Left lobe of liver (tissue), 2 donors: ENCODE measurements around the gene SIDT1. TPM values are rescaled to one million over a fixed set of nuclear protein-coding genes. Genes with fewer than 3 reads are reported as not detected.
A peak's percentile ranks its signal among the peaks of the same experiment; 100 is the strongest.

Experiments
- ATAC-seq: fragments of 200-7000 bp; cut with Tn5 transposase; one replicate; pipeline ENCODE4 v1.9.1; 2020; ENCODE audit warnings: mild to moderate bottlenecking, moderate library complexity
- DNase-seq: peaks from one replicate; pipeline ENCODE4 v3.0.0-alpha.2; 2020; ENCODE audit warnings: low spot score
- total RNA-seq: library from RNA; stranded (reverse); gene quantifications from one replicate; pipeline ENCODE4 v1.2.1, GENCODE V29; 2021
- donor health status: DM: no; HTN: no; CAD: no; lungs with moderate emphysema.
- donor health status: DM: no; HTN: yes; CAD: no.

The SIDT1 gene
- total RNA-seq, 1 donor from 2014 or later, result 0.55 TPM

DNA sequence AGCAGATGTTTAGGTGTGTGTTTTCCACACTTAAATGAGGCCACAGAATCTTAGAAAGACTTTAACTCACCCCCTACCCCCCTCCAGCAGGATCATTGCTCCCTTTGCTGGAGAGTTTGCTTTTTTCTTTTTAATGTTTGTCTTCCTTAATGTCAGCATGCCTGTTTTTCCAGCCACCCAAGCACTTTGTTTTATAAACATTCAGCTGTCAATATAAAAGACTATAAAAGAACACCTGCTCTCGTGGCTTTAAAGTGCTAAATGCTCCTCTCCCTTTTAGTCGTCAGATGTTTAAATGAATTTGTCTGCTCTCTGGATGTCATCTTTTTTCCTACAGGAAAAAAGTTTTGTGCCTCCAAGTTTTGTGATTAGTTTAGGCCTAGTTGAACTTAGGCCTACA, 61.7 kb downstream of the SIDT1 start:
- ATAC-seq (no peak), DNase-seq (no peak)

DNA sequence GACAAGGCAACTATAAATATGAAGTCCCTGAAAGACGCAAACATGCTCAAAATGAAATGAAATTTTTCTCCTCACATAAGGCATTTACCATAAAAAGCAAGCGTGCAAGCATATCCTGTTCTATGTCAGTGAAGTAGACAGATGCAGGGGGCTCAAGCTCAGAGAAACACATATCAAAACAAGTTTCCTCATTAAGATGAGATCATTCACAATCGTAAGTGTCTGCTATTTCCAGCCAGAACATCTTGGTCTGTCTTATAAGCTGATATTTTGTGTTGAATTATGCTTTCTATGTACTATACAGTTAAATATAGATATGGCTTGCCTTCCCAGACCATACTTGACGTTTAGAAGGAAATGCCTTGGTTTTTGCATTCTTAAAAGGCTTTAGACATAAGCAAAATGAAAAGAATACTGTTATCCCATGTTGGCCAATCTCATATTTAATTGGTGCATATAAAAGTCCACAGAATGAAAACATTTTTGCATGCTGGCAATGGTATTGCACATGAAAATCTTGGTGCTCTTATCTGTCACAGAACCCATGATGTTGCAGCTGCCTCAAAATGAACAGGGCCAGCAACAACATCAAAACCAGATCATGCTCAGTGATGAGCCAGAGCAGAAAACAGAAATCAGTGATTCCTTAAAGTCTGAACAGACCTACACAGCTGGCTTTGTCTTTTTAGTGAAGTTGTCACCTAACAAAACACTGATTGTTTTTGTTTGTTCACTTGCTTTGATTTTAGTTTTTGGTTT, 65.4 kb downstream of the SIDT1 start:
- ATAC-seq, result no peak
- DNase-seq, result no peak

DNA sequence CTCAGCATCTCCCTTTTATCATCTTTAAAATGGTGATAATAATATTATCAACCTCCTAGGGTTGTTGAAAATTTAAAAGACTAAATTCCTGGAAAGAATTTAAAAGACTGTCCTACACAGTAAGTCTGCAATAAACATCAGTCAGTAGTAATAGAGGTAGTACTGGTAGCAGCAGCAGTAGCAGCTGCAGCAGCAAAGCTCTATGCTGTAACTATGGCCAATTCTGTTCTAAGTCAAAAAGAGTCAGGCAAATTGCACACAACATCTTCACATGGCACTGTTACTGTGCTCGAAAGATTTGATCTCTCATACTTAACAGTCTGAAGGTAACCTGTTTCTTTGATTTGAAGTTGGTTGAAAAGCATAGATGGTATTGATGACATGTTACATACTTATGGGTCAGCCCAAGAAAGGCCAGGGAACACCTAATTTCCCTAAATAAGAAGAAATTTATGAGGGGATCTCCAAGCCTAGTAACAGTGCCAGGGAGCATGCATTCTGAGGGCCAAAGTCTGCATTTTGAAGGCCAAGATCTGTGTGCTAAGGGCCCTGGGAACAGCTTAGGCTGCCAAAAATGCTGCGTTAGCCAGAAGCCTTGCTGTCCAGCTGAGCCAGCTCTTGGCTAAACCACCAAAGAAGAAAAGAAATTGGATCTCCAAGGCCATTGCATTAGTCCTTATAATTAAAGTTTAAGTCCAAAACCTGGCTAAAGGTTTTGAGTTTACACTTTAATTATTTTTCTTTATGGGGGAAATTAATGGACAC, 68.2 kb downstream of the SIDT1 start:
- DNase-seq (no peak), ATAC-seq (no peak)

DNA sequence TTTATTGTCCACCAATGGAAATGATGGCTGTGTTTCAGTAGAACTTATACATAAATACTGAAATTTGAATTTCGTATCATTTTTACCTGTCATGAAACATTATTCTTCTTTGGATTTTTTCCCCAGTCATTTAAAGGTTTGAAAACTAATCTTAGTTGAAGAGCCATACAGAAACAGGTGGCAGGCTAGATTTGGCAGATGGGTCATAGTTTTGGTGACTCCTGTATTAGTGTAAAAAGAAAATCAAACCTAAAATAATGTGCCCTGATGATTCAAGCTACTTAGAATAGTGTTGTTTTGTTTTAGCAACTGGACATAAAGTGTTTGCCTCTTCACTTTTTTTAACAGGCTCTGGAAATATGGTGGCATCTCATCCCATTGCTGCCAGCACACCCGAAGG, 68.9 kb downstream of the SIDT1 start:
- ATAC-seq (no peak), DNase-seq (no peak)

DNA sequence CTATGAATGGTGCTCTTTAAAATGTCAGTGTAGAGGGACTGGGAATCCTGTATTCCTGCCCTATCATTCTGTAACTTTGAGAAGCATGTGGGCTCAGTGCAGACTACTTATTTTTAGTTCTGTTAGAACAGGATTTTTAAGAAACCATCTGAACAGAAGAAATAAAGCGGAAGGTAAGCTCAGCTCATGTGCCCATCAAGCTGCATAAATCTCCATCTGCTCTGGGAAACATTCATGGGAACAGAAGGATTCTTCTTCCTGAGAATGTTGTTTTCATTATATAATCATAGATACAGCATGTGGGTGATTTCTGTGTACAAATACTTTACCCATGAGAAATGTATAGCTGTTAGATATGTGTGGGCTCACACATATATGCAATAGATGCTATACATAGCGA, 69.9 kb downstream of the SIDT1 start:
- no peak for ATAC-seq
- no peak for DNase-seq

DNA sequence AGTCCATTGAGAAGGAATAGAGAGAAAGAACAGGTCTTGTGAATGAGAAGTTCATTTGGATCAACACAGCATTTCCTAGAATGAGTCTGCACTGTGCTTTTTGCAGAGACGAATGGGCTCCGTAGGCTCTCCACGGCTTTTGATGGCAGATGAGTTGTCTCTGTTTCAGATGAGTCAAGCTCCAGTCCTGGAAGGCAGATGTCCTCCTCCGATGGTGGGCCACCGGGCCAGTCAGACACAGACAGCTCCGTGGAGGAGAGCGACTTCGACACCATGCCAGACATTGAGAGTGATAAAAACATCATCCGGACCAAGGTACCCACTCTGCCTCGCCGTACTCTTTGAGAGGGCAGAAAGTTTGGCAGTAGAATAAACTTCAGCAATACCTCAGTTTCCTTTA, 70.5 kb downstream of the SIDT1 start:
- DNase-seq (no peak), ATAC-seq (no peak)

DNA sequence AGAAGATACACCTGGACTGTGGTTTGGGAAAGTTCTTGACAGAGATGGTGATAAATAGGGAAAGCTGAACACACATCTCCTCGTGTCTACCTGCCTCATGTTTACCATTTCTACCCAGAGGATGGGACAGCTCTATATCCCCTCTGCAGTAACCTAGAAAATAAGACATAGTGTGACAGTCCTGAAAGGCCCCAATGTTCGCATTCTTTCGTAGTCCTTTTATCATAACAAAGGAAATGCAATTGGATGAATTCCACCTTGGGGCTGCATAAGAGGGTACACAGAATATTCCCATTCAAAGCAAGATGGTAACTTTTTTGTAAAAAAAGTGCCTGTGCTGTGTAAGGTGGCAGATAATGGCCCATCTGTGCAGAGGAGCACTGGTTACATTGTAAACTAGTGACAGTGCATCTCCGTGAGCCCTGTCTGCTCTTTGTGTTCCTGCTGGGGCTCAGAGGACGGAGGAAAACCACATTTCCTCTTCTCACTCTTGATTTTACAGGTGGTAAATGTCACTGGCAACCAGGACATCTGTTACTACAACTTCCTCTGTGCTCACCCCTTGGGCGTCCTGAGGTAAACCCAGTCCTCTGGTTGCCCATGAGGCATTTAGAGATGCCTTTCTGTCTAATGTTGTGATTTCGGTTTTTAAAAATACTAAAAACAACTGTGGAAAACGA, 74.3 kb downstream of the SIDT1 start:
- DNase-seq (no peak), ATAC-seq (no peak)

DNA sequence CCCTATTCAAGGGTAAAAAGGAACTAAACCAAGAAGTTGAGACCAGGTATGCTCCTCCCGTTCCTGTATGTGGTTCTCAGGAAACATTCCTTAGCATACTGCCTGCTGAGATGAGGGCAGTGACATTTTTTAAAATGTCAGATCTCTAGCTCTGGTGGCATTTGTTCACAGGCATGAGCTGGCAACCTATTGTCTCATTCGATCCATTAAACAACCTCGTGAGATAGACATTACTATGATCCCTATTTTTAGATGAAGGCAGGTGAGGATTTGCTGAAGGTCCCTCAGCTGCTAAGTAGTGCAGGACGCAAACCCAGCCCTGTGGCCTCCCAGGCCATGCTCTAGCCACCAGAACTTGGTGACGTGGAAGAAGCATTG, 74.9 kb downstream of the SIDT1 start:
- DNase-seq, result no peak
- no peak for ATAC-seq

DNA sequence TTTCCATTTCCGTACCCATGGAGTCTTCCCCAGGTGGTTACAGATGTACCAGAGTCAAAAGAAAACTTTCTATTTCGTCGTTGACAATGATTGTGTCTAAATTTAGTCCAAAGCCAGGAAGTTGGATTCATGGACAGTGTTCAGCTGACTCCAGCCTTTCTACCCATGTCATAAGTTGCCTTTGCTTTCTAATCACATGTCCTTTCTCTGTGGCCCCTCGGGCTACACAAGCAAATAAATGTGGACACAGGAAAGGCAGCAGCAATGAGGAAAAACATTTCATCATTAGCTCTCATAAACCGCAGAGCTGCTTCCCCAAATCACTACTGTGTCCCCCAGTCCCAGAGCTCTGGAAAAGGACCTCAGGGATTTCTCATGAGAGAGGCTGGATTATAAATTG, 82.0 kb downstream of the SIDT1 start:
- ATAC-seq (no peak), DNase-seq (no peak)

DNA sequence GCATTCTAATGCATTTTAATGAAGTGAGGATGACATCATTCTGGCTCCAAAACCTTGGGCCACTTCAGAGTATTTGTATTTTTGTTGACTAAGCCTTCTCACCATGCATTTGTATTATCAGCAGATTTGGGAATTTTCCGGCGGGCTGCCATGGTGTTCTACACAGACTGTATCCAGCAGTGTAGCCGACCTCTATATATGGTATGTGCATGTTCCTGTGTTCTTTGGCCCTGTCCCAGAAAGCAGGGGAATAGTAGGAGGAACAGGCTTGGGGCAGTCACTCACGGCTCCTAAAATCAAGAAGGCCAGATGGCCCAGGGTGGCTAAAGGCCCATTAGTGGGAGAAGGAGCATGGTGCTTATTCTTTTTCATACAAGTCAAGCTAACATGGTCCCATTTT, 83.6 kb downstream of the SIDT1 start:
- no peak for ATAC-seq
- no peak for DNase-seq

DNA sequence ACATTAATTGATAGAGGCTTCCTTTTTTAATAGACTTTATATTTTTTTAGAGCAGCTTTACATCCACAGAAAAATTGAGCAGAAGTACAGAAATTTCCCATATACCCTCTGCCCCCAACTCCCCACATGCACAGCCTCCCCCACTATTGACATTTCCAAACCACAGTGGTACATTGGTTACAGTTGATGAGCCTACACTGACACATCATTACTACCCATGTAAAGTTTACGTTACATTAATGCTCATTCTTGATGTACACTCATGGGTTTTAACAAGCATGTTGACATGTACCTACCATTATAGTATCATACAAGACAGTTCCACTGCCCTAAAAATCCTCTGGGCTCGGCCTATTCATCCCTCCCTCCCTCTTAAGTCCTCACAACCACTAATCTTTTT, 85.4 kb downstream of the SIDT1 start:
- ATAC-seq (no peak), DNase-seq (no peak)

DNA sequence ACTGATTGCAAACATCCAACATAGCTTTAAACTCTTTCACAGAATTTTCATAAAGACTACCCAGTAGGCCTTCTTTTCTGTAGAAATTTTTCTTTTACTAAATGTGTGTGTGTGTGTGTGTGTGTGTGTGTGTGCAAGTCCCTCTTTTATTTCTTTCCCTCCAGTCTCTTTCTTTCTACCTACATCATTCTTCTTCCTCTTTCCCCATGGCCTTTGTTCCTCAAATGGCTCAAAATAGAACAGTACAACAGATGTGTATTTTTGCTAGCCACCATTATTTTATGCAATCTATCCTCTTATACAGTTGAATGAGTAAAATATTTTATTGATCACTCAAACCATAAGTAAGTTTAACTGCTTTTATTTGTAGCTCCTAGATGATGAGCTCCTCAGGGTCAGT, 87.7 kb downstream of the SIDT1 start:
- no peak for ATAC-seq
- no peak for DNase-seq

DNA sequence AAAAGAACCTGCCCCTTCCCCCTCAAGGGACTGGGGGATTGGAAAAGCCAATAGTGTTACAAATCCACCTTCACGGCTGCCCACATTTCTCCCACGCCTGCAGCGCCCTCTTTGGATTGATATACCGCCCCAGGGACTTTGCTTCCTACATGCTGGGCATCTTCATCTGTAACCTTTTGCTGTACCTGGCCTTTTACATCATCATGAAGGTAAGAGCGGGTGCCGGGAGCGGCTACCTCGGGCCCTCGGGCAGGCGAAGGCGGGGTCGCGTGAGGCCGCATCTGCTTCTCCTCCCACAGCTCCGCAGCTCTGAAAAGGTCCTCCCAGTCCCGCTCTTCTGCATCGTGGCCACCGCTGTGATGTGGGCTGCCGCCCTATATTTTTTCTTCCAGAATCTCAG, 91.0 kb downstream of the SIDT1 start:
- DNase-seq, result no peak
- ATAC-seq, result no peak

DNA sequence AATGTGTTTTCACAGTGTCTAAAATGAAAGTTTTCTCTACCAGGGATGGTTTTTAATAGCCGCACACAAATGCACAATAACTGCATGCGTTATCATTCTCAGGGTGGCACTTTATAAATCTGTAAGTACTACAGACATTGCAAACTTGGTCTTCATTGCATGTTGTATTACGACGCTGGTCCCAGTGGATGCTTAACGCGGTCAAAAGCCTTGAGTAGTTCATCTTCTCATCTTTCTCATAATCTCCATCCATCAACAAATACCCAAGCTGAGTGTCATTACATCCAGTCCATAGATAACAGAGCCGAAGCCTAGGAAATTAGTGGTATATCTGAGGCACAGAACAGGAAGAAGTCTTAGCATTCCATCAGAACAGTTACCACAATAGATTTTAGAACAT, 91.5 kb downstream of the SIDT1 start:
- DNase-seq (no peak), ATAC-seq (no peak)

DNA sequence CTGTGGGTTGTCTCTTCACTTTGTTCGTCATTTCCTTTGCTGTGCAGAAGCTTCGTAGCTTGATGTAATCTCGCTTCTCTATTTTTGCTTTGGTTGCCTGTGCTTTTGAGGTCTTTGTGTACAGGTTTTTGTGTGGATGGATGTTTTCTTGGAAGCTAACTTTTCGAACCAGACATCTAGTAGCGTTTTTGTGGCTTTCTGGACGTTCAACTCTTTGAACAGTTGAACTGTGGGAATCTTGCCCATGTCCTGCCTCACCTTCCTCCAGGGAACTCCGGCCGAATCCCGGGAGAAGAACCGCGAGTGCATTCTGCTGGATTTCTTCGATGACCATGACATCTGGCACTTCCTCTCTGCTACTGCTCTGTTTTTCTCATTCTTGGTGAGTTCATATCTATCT, 93.5 kb downstream of the SIDT1 start:
- no peak for DNase-seq
- no peak for ATAC-seq

DNA sequence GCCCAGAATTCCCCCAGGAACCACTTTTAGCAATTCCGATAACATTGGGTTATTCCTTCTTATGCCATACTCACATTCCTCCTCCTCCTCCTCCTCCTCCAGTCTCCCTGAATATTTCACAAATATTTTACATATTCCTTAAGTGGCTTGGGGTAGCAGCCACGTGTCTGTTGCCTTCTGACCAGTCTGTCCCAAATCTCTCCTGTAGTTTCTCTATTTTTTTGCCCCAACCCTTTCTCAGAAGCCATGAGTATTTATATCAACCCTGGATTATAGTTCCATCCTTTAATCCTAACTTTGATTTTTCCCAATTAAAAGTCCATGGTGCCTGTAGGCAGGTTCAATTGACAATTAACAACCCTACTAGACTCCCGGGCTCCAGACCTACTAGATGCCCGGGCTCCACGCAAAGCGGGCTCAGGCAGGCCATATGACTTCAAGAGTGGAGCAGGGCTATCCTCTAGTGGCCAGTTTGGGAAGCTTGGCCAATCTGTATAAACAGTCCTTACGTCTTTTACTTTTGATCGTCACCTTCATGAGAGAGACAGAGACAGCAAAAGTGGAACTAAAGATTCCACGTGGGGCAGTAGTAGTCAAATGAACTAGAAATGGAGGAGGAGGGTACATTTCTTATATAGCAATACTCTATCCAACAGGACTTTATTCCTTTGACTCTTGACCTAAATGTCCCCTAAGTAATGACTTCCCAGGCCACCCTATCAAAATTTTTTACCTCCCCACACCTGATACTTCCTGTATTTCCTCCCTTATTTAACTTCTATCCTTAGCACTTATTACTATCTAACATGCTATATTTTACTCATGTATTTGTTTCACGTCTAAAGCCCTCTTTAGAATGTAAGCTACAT, 94.4 kb downstream of the SIDT1 start:
- peak; percentile 62 for DNase-seq

DNA sequence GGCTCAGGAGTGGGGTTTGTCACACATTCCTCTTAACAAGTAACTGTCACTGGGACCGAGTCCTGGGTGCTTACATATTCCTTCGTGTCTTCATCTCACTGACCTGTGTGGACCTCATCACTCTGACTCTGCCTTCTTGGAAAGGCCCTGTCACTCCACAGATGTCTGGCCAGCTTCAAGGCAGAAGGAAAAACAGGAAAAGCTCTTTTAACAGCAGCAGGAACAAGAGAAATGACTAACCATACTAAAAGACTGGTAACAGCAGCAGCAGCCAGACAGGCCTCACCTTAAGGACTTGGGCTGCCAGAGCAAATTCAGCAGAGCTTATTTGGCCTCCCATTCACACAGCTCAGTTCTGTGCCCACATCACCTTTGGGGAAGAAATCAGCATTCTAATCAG, 96.0 kb downstream of the SIDT1 start:
- no peak for ATAC-seq
- no peak for DNase-seq

More for the DNA sequence above, 94.4 kb downstream of the SIDT1 start:
- peak; percentile 98 for ATAC-seq

DNA sequence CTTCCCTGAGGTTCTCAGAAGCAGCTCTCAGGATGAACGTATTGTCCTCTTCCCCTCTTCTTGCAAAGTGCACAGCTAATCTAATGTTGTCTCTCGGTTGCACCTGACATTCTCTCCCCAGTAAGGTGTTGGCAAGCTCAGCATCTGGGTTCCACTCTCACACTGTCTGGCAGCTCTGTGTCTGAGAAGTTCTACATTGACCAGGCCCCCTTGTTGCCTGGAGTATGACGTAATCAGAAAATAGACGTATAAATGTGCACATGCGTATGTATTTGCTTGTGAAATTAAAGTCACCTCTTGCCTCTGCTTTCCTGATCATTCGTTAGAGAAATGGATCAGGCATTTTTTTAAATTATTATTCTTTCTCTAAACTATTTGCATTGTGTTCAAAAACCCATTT, 96.4 kb downstream of the SIDT1 start:
- ATAC-seq, result no peak
- DNase-seq, result no peak

DNA sequence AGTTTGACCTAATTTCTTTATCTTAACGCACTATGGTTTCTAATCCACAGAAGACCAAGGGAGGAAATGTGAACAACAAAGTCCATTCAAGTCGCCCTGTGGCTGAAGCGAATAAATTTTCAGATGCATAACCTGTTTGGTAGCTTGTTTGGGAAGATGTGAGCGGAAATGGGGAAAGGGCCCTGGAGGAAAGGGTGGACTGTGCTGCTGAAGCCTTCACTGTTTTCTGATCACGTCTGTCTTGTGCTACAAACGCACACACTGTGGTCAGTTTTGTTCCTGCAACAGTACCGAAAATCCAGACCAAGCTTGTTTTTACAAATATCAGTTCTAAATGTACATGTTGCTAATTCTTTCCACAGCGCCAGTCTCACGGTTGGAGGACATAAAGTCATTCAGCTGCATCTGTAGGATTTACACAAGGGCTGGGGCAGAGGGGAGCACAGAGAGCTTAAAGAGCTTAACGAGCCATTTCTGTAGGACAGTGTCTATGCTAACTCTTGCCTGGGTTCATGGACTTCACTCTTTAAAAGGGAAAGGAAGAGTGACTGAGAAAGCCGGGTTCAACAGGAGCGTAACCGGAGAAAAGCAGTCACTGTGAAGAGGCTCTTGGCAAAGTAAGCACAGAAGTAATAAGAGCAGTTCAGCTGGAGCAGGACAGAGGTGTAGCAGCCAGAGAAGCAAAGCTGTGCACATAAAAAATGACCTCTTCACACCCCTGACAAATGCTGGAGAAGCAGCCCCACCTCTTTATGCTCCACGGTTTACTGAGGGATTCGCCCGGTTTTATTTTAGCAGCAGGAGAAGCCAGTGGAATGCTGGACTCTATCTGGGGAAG, 97.4 kb downstream of the SIDT1 start:
- no peak for DNase-seq
- ATAC-seq, result no peak

DNA sequence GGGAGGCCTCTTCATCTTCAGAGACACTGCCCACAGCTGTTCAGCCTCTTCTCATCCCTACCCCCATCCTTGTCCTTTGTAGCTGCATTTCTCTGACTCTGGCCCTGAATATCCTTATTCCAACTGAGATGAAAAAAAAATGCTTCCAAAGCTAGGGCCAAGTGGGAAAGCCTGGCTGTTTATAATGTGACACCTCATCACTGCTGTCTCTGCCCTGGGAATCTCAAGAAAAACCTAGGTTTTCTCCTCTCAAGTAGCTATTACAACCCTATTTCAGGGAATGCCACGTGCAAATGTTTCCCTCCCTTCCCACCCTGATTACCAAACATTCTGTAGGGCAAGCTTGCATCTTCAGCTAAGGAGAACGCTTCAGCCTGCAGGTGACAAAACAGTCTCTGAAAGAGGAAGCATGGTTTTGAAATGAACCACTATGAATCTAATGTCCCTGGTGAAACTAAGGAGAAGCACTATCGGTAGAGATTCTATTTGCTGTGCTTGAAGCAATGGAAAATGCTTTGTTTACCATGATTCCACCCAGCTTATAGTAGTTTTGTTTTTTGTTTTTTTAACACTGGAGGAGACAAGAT, 98.7 kb downstream of the SIDT1 start:
- ATAC-seq (no peak), DNase-seq (no peak)
